LNCaP clone FGC (cell line): Measurements from ENCODE around the gene PARP15.

Experiments used
- DNase-seq: peaks from one replicate; pipeline ENCODE4 v3.0.0-alpha.2; 2011; ENCODE audit warnings: low read depth
- H3K4me3 ChIP-seq: 2 replicates; pipeline ENCODE4 v1.5.1; 2011; ENCODE audit warnings: mild to moderate bottlenecking, low read depth, low read length, control low read depth
- TF ChIP-seq, protein P1 (sequence below): IDR thresholded peaks from 2 replicates; pipeline ENCODE4 v1.5.1; 2012; ENCODE audit warnings: mild to moderate bottlenecking; ENCODE audit not compliant: control insufficient read depth, insufficient read depth; ENCODE audit errors: extremely low read depth

The PARP15 gene

GRCh38 chr3:122665226-122665786, 87.9 kb downstream of the PARP15 start:
- H3K4me3 ChIP-seq: no peak overlapping the region
- DNase-seq: no peak
- TF ChIP-seq, protein P1, sequence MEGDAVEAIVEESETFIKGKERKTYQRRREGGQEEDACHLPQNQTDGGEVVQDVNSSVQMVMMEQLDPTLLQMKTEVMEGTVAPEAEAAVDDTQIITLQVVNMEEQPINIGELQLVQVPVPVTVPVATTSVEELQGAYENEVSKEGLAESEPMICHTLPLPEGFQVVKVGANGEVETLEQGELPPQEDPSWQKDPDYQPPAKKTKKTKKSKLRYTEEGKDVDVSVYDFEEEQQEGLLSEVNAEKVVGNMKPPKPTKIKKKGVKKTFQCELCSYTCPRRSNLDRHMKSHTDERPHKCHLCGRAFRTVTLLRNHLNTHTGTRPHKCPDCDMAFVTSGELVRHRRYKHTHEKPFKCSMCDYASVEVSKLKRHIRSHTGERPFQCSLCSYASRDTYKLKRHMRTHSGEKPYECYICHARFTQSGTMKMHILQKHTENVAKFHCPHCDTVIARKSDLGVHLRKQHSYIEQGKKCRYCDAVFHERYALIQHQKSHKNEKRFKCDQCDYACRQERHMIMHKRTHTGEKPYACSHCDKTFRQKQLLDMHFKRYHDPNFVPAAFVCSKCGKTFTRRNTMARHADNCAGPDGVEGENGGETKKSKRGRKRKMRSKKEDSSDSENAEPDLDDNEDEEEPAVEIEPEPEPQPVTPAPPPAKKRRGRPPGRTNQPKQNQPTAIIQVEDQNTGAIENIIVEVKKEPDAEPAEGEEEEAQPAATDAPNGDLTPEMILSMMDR: no peak

GRCh38 chr3:122665881-122666280, 88.4 kb downstream of the PARP15 start:
- TF ChIP-seq, protein P1: no peak
- DNase-seq: no peak
- no peak overlapping the region for H3K4me3 ChIP-seq

DNA sequence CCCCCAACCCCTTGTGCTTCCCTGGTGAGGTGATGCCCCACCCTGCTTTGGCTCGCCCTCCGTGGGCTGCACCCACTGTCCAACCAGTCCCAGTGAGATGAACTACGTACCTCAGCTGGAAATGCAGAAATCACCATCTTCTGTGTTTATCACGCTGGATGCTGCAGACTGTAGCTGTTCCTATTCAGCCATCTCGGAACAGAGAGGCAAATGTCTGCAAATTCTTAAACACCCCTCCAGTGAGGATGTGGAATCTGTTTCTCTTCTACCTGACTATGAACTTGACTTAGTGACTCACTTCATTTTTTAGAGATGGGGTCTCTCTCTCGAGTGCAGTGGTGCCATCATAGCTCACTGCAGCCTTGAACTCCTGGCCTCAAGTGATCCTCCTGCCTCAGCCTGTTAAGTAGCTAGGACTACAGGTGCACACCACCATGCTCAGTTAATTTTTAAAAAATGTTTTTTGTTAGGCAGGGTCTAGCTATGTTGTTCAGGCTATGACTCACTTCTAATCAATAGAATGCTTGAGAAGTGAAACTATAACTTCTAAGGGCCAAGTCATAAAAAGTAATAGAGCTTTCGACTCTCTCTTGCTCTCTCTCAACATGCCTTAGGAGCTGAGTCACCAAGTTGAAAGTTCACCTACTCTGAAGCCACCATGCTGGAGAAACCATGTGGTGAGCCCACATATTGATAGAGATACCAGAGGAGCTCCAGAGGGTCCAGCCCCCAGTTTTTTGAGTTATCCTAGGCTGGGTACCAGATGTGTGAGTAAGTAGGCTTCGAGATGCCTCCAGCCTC, 91.7 kb downstream of the PARP15 start:
- DNase-seq: no peak
- TF ChIP-seq, protein P1: no peak
- H3K4me3 ChIP-seq: no peak overlapping the region

GRCh38 chr3:122671553-122671952, 94.1 kb downstream of the PARP15 start:
- TF ChIP-seq, protein P1: no peak
- DNase-seq: no peak
- no peak overlapping the region for H3K4me3 ChIP-seq

DNA sequence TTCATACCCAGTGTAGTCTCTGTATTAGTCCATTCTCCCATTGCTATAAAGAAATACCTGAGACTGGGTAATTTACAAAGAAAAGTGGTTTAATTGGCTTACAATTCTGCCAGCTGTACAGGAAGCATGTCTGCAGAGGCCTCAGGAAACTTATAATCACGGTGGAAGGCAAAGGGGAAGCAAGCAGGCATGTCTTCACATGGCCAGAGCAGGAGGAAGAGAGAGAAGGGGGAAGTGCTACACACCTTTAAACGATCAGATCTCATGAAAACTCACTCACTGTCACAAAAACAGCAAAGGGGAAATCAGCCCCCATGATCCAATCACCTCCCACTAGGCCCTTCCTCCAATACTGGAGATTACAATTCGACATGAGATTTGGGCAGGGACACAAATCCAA, 96.9 kb downstream of the PARP15 start:
- no peak for DNase-seq
- no peak overlapping the region for H3K4me3 ChIP-seq
- TF ChIP-seq, protein P1: no peak

DNA sequence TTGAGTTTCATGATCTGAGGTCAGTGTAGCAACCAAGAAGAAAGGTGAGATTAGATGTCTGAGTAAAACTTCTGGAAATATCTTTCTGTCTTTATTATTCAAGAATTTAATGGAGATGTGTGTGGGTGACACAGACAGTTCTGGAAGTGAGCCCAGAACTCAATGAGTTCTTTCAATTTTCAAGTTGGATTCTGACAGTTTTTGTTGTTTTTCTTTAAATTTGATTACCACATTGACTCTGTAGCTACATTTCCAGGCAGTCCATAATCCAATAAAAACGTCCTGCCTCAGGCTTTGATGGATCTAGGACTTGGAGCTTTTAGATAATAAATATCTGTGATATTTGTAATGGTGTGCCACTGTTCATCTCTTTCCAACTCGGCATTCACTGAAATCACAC, 99.3 kb downstream of the PARP15 start:
- TF ChIP-seq, protein P1: no peak
- DNase-seq: no peak
- H3K4me3 ChIP-seq: no peak overlapping the region
